HepG2 (cell line): Measurements from ENCODE around the gene PIK3R1.

Experiments used
- POLR2AphosphoS2 ChIP-seq: IDR thresholded peaks from 2 replicates; pipeline ENCODE4 v1.6.1; 2011; ENCODE audit warnings: low read depth, low read length, improper control_type of control experiment
- STAG1 ChIP-seq: sonication (generic); formaldehyde crosslinking; IDR thresholded peaks from 2 replicates; pipeline ENCODE4 v1.4.0; 2020; ENCODE audit warnings: missing genetic modification reagents

GRCh38 chr5:68348447-68349222 is 133.1 kb downstream of the PIK3R1 start:
- TF ChIP-seq STAG1 (CRISPR knock-in tag), result no peak
- no peak for TF ChIP-seq POLR2AphosphoS2
